ENCODE results near the gene DNM2. TPM values are rescaled to one million over a fixed set of nuclear protein-coding genes. Genes with fewer than 3 reads are reported as not detected.
A peak's percentile ranks its signal among the peaks of the same experiment; 100 is the strongest.
"Not testable (repeated sequence)": the region's sequence is repeated elsewhere in the genome, so short reads cannot be mapped to it uniquely, and the experiment has no call there.

The DNM2 gene
- total RNA-seq, 4 donors from 2014 or later: 79.1 to 115 (median 96.8) TPM

GRCh38 chr19:10866495-10866894 lies 148.6 kb downstream of the DNM2 start:
- TF ChIP-seq EP300 (IDR thresholded peaks at IDR 0.05) (no peak), POLR2A (IDR thresholded peaks at IDR 0.05) (no peak), CTCF (IDR thresholded peaks at IDR 0.05) (no peak), POLR2AphosphoS5 (IDR thresholded peaks at IDR 0.05) (no peak)
- Histone ChIP-seq H3K4me1 (peaks cover 0 to 17% (median 0%) of the 10 kb centered on the region in 3 donors), H3K27me3 (no peaks in the 10 kb centered on the region), H3K9me3 (no peaks in the 10 kb centered on the region), H3K36me3 (no peaks in the 10 kb centered on the region), H3K27ac (no peak overlapping the region), H3K4me3 (no peak overlapping the region)
- WGBS, 2 donors (ENCODE audit: low coverage in 1 of 2): 83 to 93% methylated on average over 3 to 6 of the region's 10 CpGs
- no peak for ATAC-seq

GRCh38 chr19:10868872-10869547 lies 151.1 kb downstream of the DNM2 start:
- Histone ChIP-seq H3K27ac (no peak overlapping the region), H3K4me1 (peaks cover 0 to 36% (median 10%) of the 10 kb centered on the region in 3 donors), H3K4me3 (no peak overlapping the region), H3K27me3 (no peaks in the 10 kb centered on the region), H3K9me3 (no peaks in the 10 kb centered on the region), H3K36me3 (no peaks in the 10 kb centered on the region)
- no peak for ATAC-seq
- WGBS, 2 donors (ENCODE audit: low coverage in 1 of 2): 83 to 89% methylated on average over 1 to 3 of the region's 10 CpGs
- TF ChIP-seq POLR2A (IDR thresholded peaks at IDR 0.05): no peak
- no peak for TF ChIP-seq CTCF (IDR thresholded peaks at IDR 0.05)
- no peak for TF ChIP-seq EP300 (IDR thresholded peaks at IDR 0.05)
- no peak for TF ChIP-seq POLR2AphosphoS5 (IDR thresholded peaks at IDR 0.05)

- not testable (repeated sequence) for H3K27ac ChIP-seq, H3K36me3 ChIP-seq, H3K4me3 ChIP-seq, H3K27me3 ChIP-seq, ATAC-seq, H3K9me3 ChIP-seq
- WGBS, 2 donors (ENCODE audit: low coverage in 1 of 2): 67 to 81% methylated on average over 1 to 7 of the region's 11 CpGs
- peaks cover 0 to 36% (median 10%) of the 10 kb centered on the region in 3 donors for H3K4me1 ChIP-seq
These were observed 152.0 kb downstream of the DNM2 start for GRCh38 chr19:10869872-10870311.

- 0 to 2% methylated on average over 11 to 17 of the region's 22 CpGs for WGBS, 2 donors (ENCODE audit: low coverage in 1 of 2)
- Histone ChIP-seq H3K27ac (peak overlapping the region; percentile 45 to 88 (median 86)), H3K4me3 (peak overlapping the region; percentile 45 to 57), H3K27me3 (no peaks in the 10 kb centered on the region), H3K4me1 (peaks cover 0 to 43% (median 10%) of the 10 kb centered on the region in 3 donors), H3K9me3 (no peaks in the 10 kb centered on the region), H3K36me3 (no peaks in the 10 kb centered on the region)
- no peak for TF ChIP-seq POLR2AphosphoS5 (IDR thresholded peaks at IDR 0.05)
- TF ChIP-seq EP300 (IDR thresholded peaks at IDR 0.05): no peak
- no peak for TF ChIP-seq CTCF (IDR thresholded peaks at IDR 0.05)
- TF ChIP-seq POLR2A (IDR thresholded peaks at IDR 0.05): no peak
- no peak for ATAC-seq
These were observed 152.6 kb downstream of the DNM2 start for GRCh38 chr19:10870501-10870954.

GRCh38 chr19:10870955-10871603 lies 153.2 kb downstream of the DNM2 start, which contains the start of gene CARM1:
Gene CARM1, plus strand, starts transcription at chr19:10871553. Its CDS starts 150 bp downstream, at chr19:10871703.
- no peaks in the 10 kb centered on the region for H3K27me3 ChIP-seq
- no peak for TF ChIP-seq EP300 (IDR thresholded peaks at IDR 0.05)
- TF ChIP-seq POLR2A (IDR thresholded peaks at IDR 0.05): no peak
- peak in 3 of 4 experiments; percentile 68 to 97 (median 96) for TF ChIP-seq CTCF (IDR thresholded peaks at IDR 0.05)
- TF ChIP-seq POLR2AphosphoS5 (IDR thresholded peaks at IDR 0.05): peak; percentile 66
- 0% methylated on average over 4 of the region's 99 CpGs; no CpG with 5 or more reads in 1 of the 2 donors for WGBS, 2 donors (ENCODE audit: low coverage in 1 of 2)
- H3K4me3 ChIP-seq: peak within 1 kb of the TSS; percentile 88 to 91
- no peaks in the 10 kb centered on the region for H3K9me3 ChIP-seq
- H3K27ac ChIP-seq: peak within 1 kb of the TSS; percentile 45 to 93 (median 90)
- peak; percentile 96 for ATAC-seq
- peaks cover 0 to 48% (median 15%) of the 10 kb centered on the region in 3 donors for H3K4me1 ChIP-seq
- H3K36me3 ChIP-seq: no peaks in the 10 kb centered on the region
